ENCODE results near the gene MAPK1IP1L. TPM values are rescaled to one million over a fixed set of nuclear protein-coding genes. Genes with fewer than 3 reads are reported as not detected.

The MAPK1IP1L gene
- total RNA-seq, 4 donors from 2014 or later = 8.5 to 88.7 (median 27.9) TPM

GRCh38 chr14:55071870-55072640 is 20.6 kb downstream of the MAPK1IP1L start:
- intact Hi-C loops (cut with DNase I; ENCODE audit: low total_unique reads) = no loop called here
- Histone ChIP-seq H3K4me3 (no peak overlapping the region), H3K4me1 (peaks cover 0 to 8% of the 10 kb centered on the region in 2 donors)

GRCh38 chr14:55073856-55074255 is 22.4 kb downstream of the MAPK1IP1L start:
- no peaks in the 10 kb centered on the region for H3K36me3 ChIP-seq
- no peak overlapping the region for H3K27ac ChIP-seq
- no peak for DNase-seq
- intact Hi-C loops (cut with DNase I; ENCODE audit: low total_unique reads) = no loop called here
- TF ChIP-seq CTCF (IDR thresholded peaks at IDR 0.05) = no peak
- TF ChIP-seq POLR2A (IDR thresholded peaks at IDR 0.05) = no peak
- H3K4me1 ChIP-seq = peaks cover 0 to 8% of the 10 kb centered on the region in 2 donors
- H3K27me3 ChIP-seq = no peaks in the 10 kb centered on the region
- no peak overlapping the region for H3K4me3 ChIP-seq
- no peaks in the 10 kb centered on the region for H3K9me3 ChIP-seq

More at GRCh38 chr14:55071870-55072640, 20.6 kb downstream of the MAPK1IP1L start:
- no peaks in the 10 kb centered on the region for H3K27me3 ChIP-seq
- H3K36me3 ChIP-seq = no peaks in the 10 kb centered on the region
- TF ChIP-seq POLR2A (IDR thresholded peaks at IDR 0.05) = no peak
- TF ChIP-seq CTCF (IDR thresholded peaks at IDR 0.05) = no peak
- peak overlapping the region; percentile 73 to 77 for H3K27ac ChIP-seq
- H3K9me3 ChIP-seq = no peaks in the 10 kb centered on the region
- DNase-seq = peak in 1 of 2 donors; percentile 46

- no peak for TF ChIP-seq CTCF (IDR thresholded peaks at IDR 0.05)
- no peak for TF ChIP-seq POLR2A (IDR thresholded peaks at IDR 0.05)
- Histone ChIP-seq H3K9me3 (no peaks in the 10 kb centered on the region), H3K4me1 (peaks cover 0 to 8% of the 10 kb centered on the region in 2 donors), H3K27me3 (no peaks in the 10 kb centered on the region), H3K4me3 (no peak overlapping the region), H3K36me3 (no peaks in the 10 kb centered on the region), H3K27ac (no peak overlapping the region)
- no peak for DNase-seq
- intact Hi-C loops (cut with DNase I; ENCODE audit: low total_unique reads) = no loop called here
Measured at GRCh38 chr14:55074662-55075061, 23.2 kb downstream of the MAPK1IP1L start.

- Histone ChIP-seq H3K36me3 (no peaks in the 10 kb centered on the region), H3K27ac (no peak overlapping the region), H3K4me3 (no peak overlapping the region), H3K27me3 (no peaks in the 10 kb centered on the region), H3K9me3 (no peaks in the 10 kb centered on the region), H3K4me1 (peaks cover 0 to 8% of the 10 kb centered on the region in 2 donors)
- TF ChIP-seq CTCF (IDR thresholded peaks at IDR 0.05) (no peak), POLR2A (IDR thresholded peaks at IDR 0.05) (no peak)
- DNase-seq = no peak
- intact Hi-C loops (cut with DNase I; ENCODE audit: low total_unique reads) = no loop called here
Measured at GRCh38 chr14:55075628-55076175, 24.3 kb downstream of the MAPK1IP1L start.
